Brain microvascular endothelial cell (primary cell): ENCODE measurements around the gene IFTAP.

Experiments
- DNase-seq: peaks from one replicate; pipeline ENCODE4 v3.0.0-alpha.2; 2020
- H3K27ac ChIP-seq: fragments of 250-450 bp; sonication (Bioruptor Pico); 2 replicates; pipeline ENCODE4 v1.5.1; 2020; ENCODE audit warnings: mild to moderate bottlenecking, moderate library complexity
- H3K27me3 ChIP-seq: fragments of 250-450 bp; sonication (Bioruptor Pico); replicated peaks from 2 replicates; pipeline ENCODE4 v1.5.1; 2020; ENCODE audit warnings: mild to moderate bottlenecking
- H3K36me3 ChIP-seq: fragments of 250-450 bp; sonication (Bioruptor Pico); replicated peaks from 2 replicates; pipeline ENCODE4 v1.5.1; 2020; ENCODE audit warnings: mild to moderate bottlenecking
- H3K4me3 ChIP-seq: 2 replicates; pipeline ENCODE4 v1.5.1; 2011; ENCODE audit warnings: low read depth, mild to moderate bottlenecking, control low read depth, low read length, moderate library complexity
- in situ Hi-C: cut with HindIII; loops from 2 replicates; pipeline ENCODE4 v1.10.0; 2017; ENCODE audit warnings: low sequenced_read_pairs, low pct_ligation_motif_present
- TF ChIP-seq, protein P1 (sequence below): IDR thresholded peaks from 2 replicates; pipeline ENCODE4 v1.5.1; 2011; ENCODE audit warnings: low read depth, mild to moderate bottlenecking, moderate library complexity, low read length, control low read depth, inconsistent platforms; ENCODE audit errors: missing control alignments

Gene IFTAP

GRCh38 chr11:36586543-36586942 lies 7.8 kb upstream of the IFTAP start:
- no peak overlapping the region for H3K27ac ChIP-seq
- no peak overlapping the region for H3K4me3 ChIP-seq
- no peak for DNase-seq
- in situ Hi-C loops: no loop called here
- H3K27me3 ChIP-seq: no peaks in the 10 kb centered on the region
- no peaks in the 10 kb centered on the region for H3K36me3 ChIP-seq
- TF ChIP-seq, protein P1, sequence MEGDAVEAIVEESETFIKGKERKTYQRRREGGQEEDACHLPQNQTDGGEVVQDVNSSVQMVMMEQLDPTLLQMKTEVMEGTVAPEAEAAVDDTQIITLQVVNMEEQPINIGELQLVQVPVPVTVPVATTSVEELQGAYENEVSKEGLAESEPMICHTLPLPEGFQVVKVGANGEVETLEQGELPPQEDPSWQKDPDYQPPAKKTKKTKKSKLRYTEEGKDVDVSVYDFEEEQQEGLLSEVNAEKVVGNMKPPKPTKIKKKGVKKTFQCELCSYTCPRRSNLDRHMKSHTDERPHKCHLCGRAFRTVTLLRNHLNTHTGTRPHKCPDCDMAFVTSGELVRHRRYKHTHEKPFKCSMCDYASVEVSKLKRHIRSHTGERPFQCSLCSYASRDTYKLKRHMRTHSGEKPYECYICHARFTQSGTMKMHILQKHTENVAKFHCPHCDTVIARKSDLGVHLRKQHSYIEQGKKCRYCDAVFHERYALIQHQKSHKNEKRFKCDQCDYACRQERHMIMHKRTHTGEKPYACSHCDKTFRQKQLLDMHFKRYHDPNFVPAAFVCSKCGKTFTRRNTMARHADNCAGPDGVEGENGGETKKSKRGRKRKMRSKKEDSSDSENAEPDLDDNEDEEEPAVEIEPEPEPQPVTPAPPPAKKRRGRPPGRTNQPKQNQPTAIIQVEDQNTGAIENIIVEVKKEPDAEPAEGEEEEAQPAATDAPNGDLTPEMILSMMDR: no peak

- in situ Hi-C loops: no loop called here
- TF ChIP-seq, protein P1: no peak
- H3K27ac ChIP-seq: no peak overlapping the region
- no peaks in the 10 kb centered on the region for H3K27me3 ChIP-seq
- H3K4me3 ChIP-seq: no peak overlapping the region
- DNase-seq: no peak
- H3K36me3 ChIP-seq: no peaks in the 10 kb centered on the region
Observed at GRCh38 chr11:36588099-36588498, 6.2 kb upstream of the IFTAP start.

DNA sequence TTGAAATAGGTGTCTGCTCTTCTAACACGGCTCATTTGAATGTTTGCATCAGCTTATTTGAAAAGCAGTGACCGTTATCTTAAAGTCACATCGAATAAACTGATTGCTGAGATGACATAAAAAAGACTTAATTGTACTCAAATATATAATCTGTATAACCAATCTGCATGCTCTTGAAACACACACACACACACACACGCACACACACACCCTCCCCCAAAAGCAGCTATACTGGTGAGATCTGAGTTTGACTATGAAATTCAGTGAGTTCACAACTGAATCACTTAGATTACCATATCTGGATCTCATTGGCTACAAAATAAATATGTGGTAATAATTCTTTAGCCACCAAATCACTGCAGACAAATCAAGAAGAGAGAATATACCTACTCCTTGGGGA lies 3.8 kb upstream of the IFTAP start:
- Histone ChIP-seq H3K27ac (no peak overlapping the region), H3K36me3 (no peaks in the 10 kb centered on the region), H3K4me3 (no peak overlapping the region), H3K27me3 (no peaks in the 10 kb centered on the region)
- in situ Hi-C loops: no loop called here
- DNase-seq: no peak
- TF ChIP-seq, protein P1: no peak

- in situ Hi-C loops: no loop called here
- H3K27me3 ChIP-seq: no peaks in the 10 kb centered on the region
- DNase-seq: no peak
- H3K36me3 ChIP-seq: no peaks in the 10 kb centered on the region
- no peak overlapping the region for H3K4me3 ChIP-seq
- TF ChIP-seq, protein P1: no peak
- no peak overlapping the region for H3K27ac ChIP-seq
Observed at GRCh38 chr11:36591433-36591832, 2.9 kb upstream of the IFTAP start.

- DNase-seq: no peak
- TF ChIP-seq, protein P1: no peak
- no peak overlapping the region for H3K27ac ChIP-seq
- in situ Hi-C loops: no loop called here
- no peaks in the 10 kb centered on the region for H3K27me3 ChIP-seq
- H3K4me3 ChIP-seq: no peak overlapping the region
- H3K36me3 ChIP-seq: no peaks in the 10 kb centered on the region
Observed at GRCh38 chr11:36596880-36597279, 2.6 kb downstream of the IFTAP start.

DNA sequence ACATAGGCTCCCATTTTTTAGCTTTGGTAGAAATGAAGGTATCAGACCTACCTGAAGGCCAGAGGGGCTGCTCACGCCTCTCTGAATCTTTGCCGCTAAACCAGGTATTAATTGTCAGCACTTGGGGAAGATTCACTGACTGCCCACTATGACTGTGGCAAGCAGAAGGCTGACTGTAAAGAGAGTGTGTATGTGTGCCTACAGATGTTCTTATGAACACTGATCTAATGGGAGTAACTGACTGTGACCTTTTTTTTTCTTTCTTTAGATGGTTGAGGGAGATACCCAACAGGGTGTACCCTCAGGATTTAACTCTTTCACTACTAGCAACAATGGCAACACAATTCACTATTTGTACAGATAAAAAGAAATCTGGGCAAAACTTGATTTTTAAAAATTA lies 3.7 kb downstream of the IFTAP start, which contains the start of gene RAG2:
Gene RAG2 (minus strand): TSS at position 186 of the 400 bp plus-strand sequence. CDS start 4,068 bp downstream, outside the sequence.
- Histone ChIP-seq H3K4me3 (no peak within 1 kb of the TSS), H3K36me3 (no peaks in the 10 kb centered on the region), H3K27me3 (no peaks in the 10 kb centered on the region), H3K27ac (no peak within 1 kb of the TSS)
- TF ChIP-seq, protein P1: no peak
- in situ Hi-C loops: no loop called here
- no peak for DNase-seq
